Right lobe of liver (tissue), 4 donors: ENCODE results near the gene UBR1.

Experiments used
- CTCF ChIP-seq, 4 donors: fragments of 200-600 bp in 3 of 4; fragments of 450-650 bp in 1 of 4; IDR thresholded peaks; one replicate each; pipeline versions ENCODE4 v1.5.1 to v1.8.0; 2016 to 2022; ENCODE audit warnings: antibody characterized with exemption in 4 of 4, mild to moderate bottlenecking in 2 of 4
- POLR2A ChIP-seq: fragments of 450-650 bp; IDR thresholded peaks from one replicate; pipeline ENCODE4 v1.6.1; 2017; ENCODE audit warnings: antibody characterized with exemption, mild to moderate bottlenecking
- donor health status: DM: no; HTN: no; CAD: no.
- donor health status: DM: no; HTN: no; CAD: no.
- donor health status: DM: no; HTN: yes; CAD: no.

GRCh38 chr15:43095243-43095642, 10.6 kb downstream of the UBR1 start:
- TF ChIP-seq CTCF (IDR thresholded peaks at IDR 0.05), result no peak
- TF ChIP-seq POLR2A, result no peak
